Measurements from ENCODE around the gene DIP2A. TPM values are rescaled to one million over a fixed set of nuclear protein-coding genes. Genes with fewer than 3 reads are reported as not detected.

The DIP2A gene
- total and polyA plus RNA-seq, 2 of the 8 experiments (the other 6 are each of a cell fraction or from before 2014, with no cell fraction given): 16.0 to 27.1 TPM

GRCh38 chr21:46491553-46491952 is 32.9 kb downstream of the DIP2A start:
- Histone ChIP-seq H2BK20ac (ENCODE audit: low read length) (no peak overlapping the region), H4K20me1 (replicated peaks in 1 of 2; ENCODE audit: control insufficient read depth in 1 of 2, insufficient read depth in 2 of 2, low read length in 2 of 2) (peaks cover 0 to 6% of the 10 kb centered on the region in 2 experiments), H4K8ac (ENCODE audit: extremely low read depth, insufficient read depth, low read length) (no peak overlapping the region), H3K14ac (ENCODE audit: insufficient read length) (no peak overlapping the region), H3K4me3 (ENCODE audit: extremely low read depth in 1 of 4, insufficient read depth in 2 of 4, low read depth in 3 of 4, low read length in 4 of 4) (no peak overlapping the region), H3K27ac (ENCODE audit: low read depth, low read length) (no peak overlapping the region), H3K9me3 (ENCODE audit: insufficient read depth in 2 of 2, low read depth in 1 of 2, low read length in 1 of 2) (no peaks in the 10 kb centered on the region), H2BK15ac (ENCODE audit: low read length) (no peak overlapping the region), H3K9ac (replicated peaks in 1 of 4; ENCODE audit: extremely low read depth in 1 of 4, low read depth in 3 of 4, low read length in 3 of 4) (no peak overlapping the region), H3K36me3 (ENCODE audit: control insufficient read depth in 2 of 4, insufficient read depth in 4 of 4, low read length in 3 of 4) (peaks cover 0 to under 1% (median 0%) of the 10 kb centered on the region in 4 experiments; a peak in 1 of 8 replicates), H2AK5ac (ENCODE audit: low read depth, low read length) (no peak overlapping the region), H3K27me3 (replicated peaks in 1 of 4; ENCODE audit: control insufficient read depth in 3 of 4, extremely low read depth in 1 of 4, insufficient read depth in 3 of 4, low read length in 3 of 4) (no peaks in the 10 kb centered on the region), H3K4me1 (replicated peaks in 1 of 4; ENCODE audit: control insufficient read depth in 3 of 4, insufficient read depth in 4 of 4, low read length in 3 of 4) (peaks cover 0 to 2% (median 0%) of the 10 kb centered on the region in 4 experiments; a peak in 1 of 7 replicates), H4K91ac (replicated peaks; ENCODE audit: insufficient read length, low read length) (no peak overlapping the region), H3K79me2 (ENCODE audit: control insufficient read depth in 1 of 2, insufficient read depth in 2 of 2, low read length in 2 of 2) (no peaks in the 10 kb centered on the region), H4K5ac (ENCODE audit: insufficient read length, low read depth, low read length) (no peak overlapping the region), H3K79me1 (ENCODE audit: low read depth, low read length) (no peaks in the 10 kb centered on the region), H3K4me2 (ENCODE audit: insufficient read depth in 1 of 2, low read depth in 2 of 2, low read length in 2 of 2) (no peak overlapping the region), H3K4ac (replicated peaks; ENCODE audit: insufficient read length, low read depth, low read length) (no peak overlapping the region), H2BK12ac (ENCODE audit: low read depth, low read length) (no peak overlapping the region), H2AFZ (ENCODE audit: low read length) (no peak overlapping the region), H3K18ac (ENCODE audit: extremely low read depth, low read length) (no peak overlapping the region), H3K56ac (replicated peaks; ENCODE audit: insufficient read length, low read depth, low read length) (no peak overlapping the region), H2BK120ac (replicated peaks; ENCODE audit: low read depth, low read length) (no peak overlapping the region), H3K23me2 (ENCODE audit: low read depth, low read length) (no peaks in the 10 kb centered on the region), H3K23ac (ENCODE audit: insufficient read length) (no peak overlapping the region), H2BK5ac (ENCODE audit: low read depth, low read length) (no peak overlapping the region)
- no peak for DNase-seq (ENCODE audit: low read depth in 1 of 2, low spot score in 2 of 2)
- POLR2A ChIA-PET (ENCODE audit: partially characterized antibody): no interaction called here
- no peak for FAIRE-seq
- TF ChIP-seq POLR2A (IDR thresholded peaks at IDR 0.05; ENCODE audit: control extremely low read depth in 1 of 2, low read depth in 2 of 2, low read length in 2 of 2): no peak
- TF ChIP-seq TEAD4 (IDR thresholded peaks at IDR 0.05; ENCODE audit: low read depth, low read length): no peak
- no peak for TF ChIP-seq CTCF (IDR thresholded peaks at IDR 0.05; ENCODE audit: control extremely low read depth in 1 of 3, insufficient read depth in 1 of 3, low read depth in 1 of 3, low read length in 3 of 3)
- CTCF ChIA-PET (ENCODE audit: partially characterized antibody): no interaction called here
- 95% methylated on average over 3 of the region's 3 CpGs; no CpG with 5 or more reads in 1 of the 2 experiments for WGBS, 2 experiments (ENCODE audit: extremely low coverage in 1 of 2, insufficient coverage in 1 of 2, insufficient read length in 1 of 2, insufficient replicate concordance in 2 of 2, low coverage in 1 of 2, low lambda C conversion rate in 2 of 2, missing lambda C conversion rate in 1 of 2)
